ENCODE measurements around the gene B3GNT8. TPM values are rescaled to one million over a fixed set of nuclear protein-coding genes. Genes with fewer than 3 reads are reported as not detected.

The B3GNT8 gene
- total and polyA plus RNA-seq, 2 experiments from 2014 or later = 2.3 to 5.0 TPM

DNA sequence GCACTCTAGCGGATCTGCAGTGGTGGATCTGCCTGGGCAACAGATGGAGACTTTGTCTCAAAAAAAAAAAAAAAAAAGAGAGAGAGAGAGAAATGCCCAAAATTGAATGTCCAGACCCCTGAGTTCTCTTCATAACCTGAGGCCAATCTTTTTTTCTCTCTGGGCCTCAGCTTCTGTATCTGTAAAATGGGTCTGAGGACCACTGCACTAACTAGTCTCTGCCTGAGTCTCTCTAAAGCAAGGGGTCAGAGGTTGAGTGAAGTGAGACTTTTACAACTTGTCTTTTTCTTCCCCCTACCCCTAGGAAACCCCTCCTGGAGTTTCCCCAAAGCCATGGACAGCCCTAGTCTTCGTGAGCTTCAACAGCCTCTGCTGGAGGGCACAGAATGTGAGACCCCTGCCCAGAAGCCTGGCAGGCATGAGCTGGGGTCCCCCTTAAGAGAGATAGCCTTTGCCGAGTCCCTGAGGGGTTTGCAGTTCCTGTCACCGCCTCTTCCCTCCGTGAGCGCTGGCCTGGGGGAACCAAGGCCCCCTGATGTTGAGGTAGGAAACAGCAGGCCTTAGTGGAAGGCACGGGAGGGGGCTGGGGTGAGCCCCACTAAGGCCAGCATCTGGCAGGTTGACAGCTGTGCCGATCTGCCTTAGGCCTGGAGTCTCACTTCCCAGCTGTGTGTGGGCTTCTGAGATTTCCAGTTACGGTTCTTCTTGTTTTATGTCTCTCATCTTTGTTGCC lies 49.0 kb downstream of the B3GNT8 start:
- Histone ChIP-seq H3K9ac (no peak overlapping the region), H3K9me3 (ENCODE audit: low read depth) (no peaks in the 10 kb centered on the region), H3K27me3 (replicated peaks; ENCODE audit: insufficient read depth) (no peaks in the 10 kb centered on the region), H3K79me2 (ENCODE audit: insufficient read depth) (peaks cover 7% of the 10 kb centered on the region), H2AFZ (no peak overlapping the region), H3K4me2 (ENCODE audit: unreplicated experiment) (no peak overlapping the region), H3K9me2 (ENCODE audit: insufficient read depth) (no peaks in the 10 kb centered on the region), H3K4me3 (no peak overlapping the region), H4K20me1 (ENCODE audit: insufficient read depth) (no peaks in the 10 kb centered on the region), H3K36me3 (ENCODE audit: low read depth) (no peaks in the 10 kb centered on the region), H3F3A (ENCODE audit: insufficient read depth) (peaks cover 9% of the 10 kb centered on the region; the same call in 1 of the 2 replicates), H3K27ac (no peak overlapping the region), H3K4me1 (ENCODE audit: insufficient read depth) (peaks cover 16% of the 10 kb centered on the region)
- TF ChIP-seq EZH2phosphoT487 (IDR thresholded peaks at IDR 0.05; ENCODE audit: insufficient read depth, low read depth) = no peak
- no peak for TF ChIP-seq EZH2 (IDR thresholded peaks at IDR 0.05; ENCODE audit: insufficient read depth, poor library complexity, severe bottlenecking)
- 79 to 80% methylated on average over 9 of the region's 9 CpGs for WGBS, 2 experiments (ENCODE audit: low coverage in 1 of 2, low lambda C conversion rate in 2 of 2, missing lambda C conversion rate in 2 of 2)
- no peak for DNase-seq
- in situ Hi-C loops (cut with MboI) = no loop called here

DNA sequence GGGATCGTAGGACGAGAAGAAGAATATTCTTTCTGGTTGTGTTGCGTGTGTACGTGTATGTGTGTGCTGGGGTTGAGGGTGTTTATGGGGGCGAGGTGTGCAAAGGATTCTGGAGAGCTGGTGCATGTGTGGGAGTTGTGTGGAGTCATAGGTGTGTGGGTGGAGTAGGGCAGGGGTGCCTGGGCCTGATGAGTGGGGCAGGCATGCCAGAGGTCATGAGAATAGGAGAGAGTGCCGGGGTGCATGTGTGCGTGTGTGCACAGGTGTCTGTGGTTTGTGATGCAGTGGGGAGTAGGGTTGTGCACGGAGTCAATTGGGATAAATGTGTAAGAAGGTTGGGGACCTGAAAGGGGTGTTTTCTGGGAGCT lies 50.2 kb downstream of the B3GNT8 start:
- Histone ChIP-seq H3K4me2 (ENCODE audit: unreplicated experiment) (peak overlapping the region; percentile 98), H3K9me2 (ENCODE audit: insufficient read depth) (no peaks in the 10 kb centered on the region)
- in situ Hi-C loops (cut with MboI) = no loop called here

DNA sequence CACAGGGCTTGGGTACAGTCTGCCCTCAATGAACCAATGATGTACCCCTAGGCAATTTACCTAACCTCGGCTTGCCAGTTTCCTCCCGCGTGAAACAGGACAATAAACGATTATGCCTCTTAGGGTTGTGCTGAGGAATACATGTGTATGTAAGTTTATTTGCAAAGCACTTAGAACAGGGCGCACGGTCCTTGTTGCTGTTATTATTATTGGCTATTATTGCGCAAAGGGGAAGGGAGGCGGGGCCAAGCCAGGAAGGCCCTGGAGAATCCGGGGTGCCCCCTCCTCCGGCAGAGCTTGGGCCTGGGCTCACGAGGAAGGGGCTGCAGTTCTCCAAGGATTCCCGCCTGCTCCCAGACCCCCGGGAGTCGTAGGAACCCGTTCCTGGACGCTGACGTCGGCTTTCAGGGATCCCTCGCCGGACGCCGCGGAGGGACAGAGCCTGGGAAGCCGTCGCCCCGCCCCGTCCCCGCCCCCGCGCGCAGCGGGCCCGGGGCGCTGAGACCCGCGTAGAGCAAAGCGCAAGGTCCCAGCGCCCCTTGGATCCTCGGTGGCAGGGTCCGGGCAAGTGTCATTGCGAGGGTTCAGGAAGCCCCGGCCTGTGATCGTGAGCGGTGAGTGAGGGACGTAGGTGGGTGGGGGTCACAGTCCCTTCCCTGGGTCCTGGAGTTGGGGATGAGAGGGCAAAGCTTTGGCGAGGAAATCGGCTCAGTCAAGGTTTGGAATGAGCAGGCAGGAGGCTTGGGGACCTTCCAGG lies 50.8 kb downstream of the B3GNT8 start, which contains the start of gene TMEM91:
Gene TMEM91, plus strand, starts transcription at position 293 of the 757 bp plus-strand sequence. CDS start 1,777 bp downstream, outside the sequence.
- Histone ChIP-seq H3K4me1 (ENCODE audit: insufficient read depth) (peaks cover 16% of the 10 kb centered on the region), H3K9ac (peak within 1 kb of the TSS; percentile 84), H3K4me2 (ENCODE audit: unreplicated experiment) (peak within 1 kb of the TSS; percentile 98), H3K4me3 (peak within 1 kb of the TSS; percentile 94), H3K9me2 (ENCODE audit: insufficient read depth) (no peaks in the 10 kb centered on the region), H3K27ac (no peak within 1 kb of the TSS), H3K9me3 (ENCODE audit: low read depth) (no peaks in the 10 kb centered on the region), H3K79me2 (ENCODE audit: insufficient read depth) (peaks cover 15% of the 10 kb centered on the region), H3K36me3 (ENCODE audit: low read depth) (no peaks in the 10 kb centered on the region), H3K27me3 (replicated peaks; ENCODE audit: insufficient read depth) (no peaks in the 10 kb centered on the region), H4K20me1 (ENCODE audit: insufficient read depth) (no peaks in the 10 kb centered on the region), H3F3A (ENCODE audit: insufficient read depth) (peaks cover 9% of the 10 kb centered on the region; the same call in 1 of the 2 replicates), H2AFZ (peak within 1 kb of the TSS; percentile 89)
- DNase-seq = peak; percentile 63
- in situ Hi-C loops (cut with MboI) = no loop called here
- TF ChIP-seq EZH2 (IDR thresholded peaks at IDR 0.05; ENCODE audit: insufficient read depth, poor library complexity, severe bottlenecking) (no peak), EZH2phosphoT487 (IDR thresholded peaks at IDR 0.05; ENCODE audit: insufficient read depth, low read depth) (no peak)
- WGBS, 2 experiments (ENCODE audit: low coverage in 1 of 2, low lambda C conversion rate in 2 of 2, missing lambda C conversion rate in 2 of 2) = 1 to 2% methylated on average over 32 to 44 of the region's 47 CpGs

More for the DNA sequence above, 50.2 kb downstream of the B3GNT8 start:
- TF ChIP-seq EZH2 (IDR thresholded peaks at IDR 0.05; ENCODE audit: insufficient read depth, poor library complexity, severe bottlenecking) (no peak), EZH2phosphoT487 (IDR thresholded peaks at IDR 0.05; ENCODE audit: insufficient read depth, low read depth) (no peak)
- 59 to 60% methylated on average over 8 of the region's 8 CpGs for WGBS, 2 experiments (ENCODE audit: low coverage in 1 of 2, low lambda C conversion rate in 2 of 2, missing lambda C conversion rate in 2 of 2)
- Histone ChIP-seq H3K36me3 (ENCODE audit: low read depth) (no peaks in the 10 kb centered on the region), H3K9me3 (ENCODE audit: low read depth) (no peaks in the 10 kb centered on the region), H3K27ac (no peak overlapping the region), H3K79me2 (ENCODE audit: insufficient read depth) (peaks cover 15% of the 10 kb centered on the region), H4K20me1 (ENCODE audit: insufficient read depth) (no peaks in the 10 kb centered on the region), H3K4me1 (ENCODE audit: insufficient read depth) (peaks cover 16% of the 10 kb centered on the region), H3K9ac (peak overlapping the region; percentile 84), H3K4me3 (peak overlapping the region; percentile 94), H2AFZ (peak overlapping the region; percentile 89), H3F3A (ENCODE audit: insufficient read depth) (peaks cover 9% of the 10 kb centered on the region; the same call in 1 of the 2 replicates), H3K27me3 (replicated peaks; ENCODE audit: insufficient read depth) (no peaks in the 10 kb centered on the region)
- peak; percentile 29 for DNase-seq

Small RNA genes within 50 kb of the gene (small RNA-seq; reads per million reads assigned to genes)
- gene RF00017 (ENCODE audit: low read depth, low replicate concordance) = not detected

Other genes starting within 250 kb of the B3GNT8 start
- 0.13 TPM in 1 of 2 replicates, not detected in the other for gene CYP2S1, start 234.2 kb downstream of the B3GNT8 start, total RNA-seq (2014; rRNA removed; shearing (Covaris generic))
- not detected in 2 replicates for gene CYP2S1, start 234.2 kb downstream of the B3GNT8 start, polyA plus RNA-seq (2016; fragmentation: Nextera tagmentation; extraction: Ambion mirVana)
- gene AXL, start 208.2 kb downstream of the B3GNT8 start, total RNA-seq (2014; rRNA removed; shearing (Covaris generic)) = 401 and 421 TPM in 2 replicates
- 340 and 348 TPM in 2 replicates for gene AXL, start 208.2 kb downstream of the B3GNT8 start, polyA plus RNA-seq (2016; fragmentation: Nextera tagmentation; extraction: Ambion mirVana)
- 107 and 111 TPM in 2 replicates for gene HNRNPUL1, start 163.0 kb downstream of the B3GNT8 start, total RNA-seq (2014; rRNA removed; shearing (Covaris generic))
- gene HNRNPUL1, start 163.0 kb downstream of the B3GNT8 start, polyA plus RNA-seq (2016; fragmentation: Nextera tagmentation; extraction: Ambion mirVana) = 105 and 112 TPM in 2 replicates
- gene CCDC97, start 117.2 kb downstream of the B3GNT8 start, total RNA-seq (2014; rRNA removed; shearing (Covaris generic)) = 5.2 and 5.9 TPM in 2 replicates
- 11.4 and 12.3 TPM in 2 replicates for gene CCDC97, start 117.2 kb downstream of the B3GNT8 start, polyA plus RNA-seq (2016; fragmentation: Nextera tagmentation; extraction: Ambion mirVana)
- gene TGFB1, start 73.5 kb downstream of the B3GNT8 start, total RNA-seq (2014; rRNA removed; shearing (Covaris generic)) = 21.4 and 23.5 TPM in 2 replicates
- 12.4 and 13.9 TPM in 2 replicates for gene TGFB1, start 73.5 kb downstream of the B3GNT8 start, polyA plus RNA-seq (2016; fragmentation: Nextera tagmentation; extraction: Ambion mirVana)
- gene B9D2, start 63.2 kb downstream of the B3GNT8 start, total RNA-seq (2014; rRNA removed; shearing (Covaris generic)) = 8.1 and 9.6 TPM in 2 replicates
- 13.2 and 13.8 TPM in 2 replicates for gene B9D2, start 63.2 kb downstream of the B3GNT8 start, polyA plus RNA-seq (2016; fragmentation: Nextera tagmentation; extraction: Ambion mirVana)
- gene TMEM91, start 50.8 kb downstream of the B3GNT8 start, total RNA-seq (2014; rRNA removed; shearing (Covaris generic)) = 3.9 and 5.3 TPM in 2 replicates
- gene TMEM91, start 50.8 kb downstream of the B3GNT8 start, polyA plus RNA-seq (2016; fragmentation: Nextera tagmentation; extraction: Ambion mirVana) = 6.6 and 7.8 TPM in 2 replicates
- gene EXOSC5, start 30.0 kb downstream of the B3GNT8 start, total RNA-seq (2014; rRNA removed; shearing (Covaris generic)) = 20.7 and 21.4 TPM in 2 replicates
- 26.4 and 29.4 TPM in 2 replicates for gene EXOSC5, start 30.0 kb downstream of the B3GNT8 start, polyA plus RNA-seq (2016; fragmentation: Nextera tagmentation; extraction: Ambion mirVana)
- 26.8 and 51.0 TPM in 2 replicates for gene BCKDHA, start 29.6 kb downstream of the B3GNT8 start, total RNA-seq (2014; rRNA removed; shearing (Covaris generic))
- 29.4 and 32.0 TPM in 2 replicates for gene BCKDHA, start 29.6 kb downstream of the B3GNT8 start, polyA plus RNA-seq (2016; fragmentation: Nextera tagmentation; extraction: Ambion mirVana)
- 52.9 and 72.8 TPM in 2 replicates for gene DMAC2, start 12.5 kb upstream of the B3GNT8 start, total RNA-seq (2014; rRNA removed; shearing (Covaris generic))
- 49.2 and 50.6 TPM in 2 replicates for gene DMAC2, start 12.5 kb upstream of the B3GNT8 start, polyA plus RNA-seq (2016; fragmentation: Nextera tagmentation; extraction: Ambion mirVana)
- gene ERICH4, start 15.8 kb upstream of the B3GNT8 start, total RNA-seq (2014; rRNA removed; shearing (Covaris generic)) = not detected in 2 replicates
- not detected in 2 replicates for gene ERICH4, start 15.8 kb upstream of the B3GNT8 start, polyA plus RNA-seq (2016; fragmentation: Nextera tagmentation; extraction: Ambion mirVana)
- not detected in 2 replicates for gene CEACAM21, start 148.8 kb upstream of the B3GNT8 start, total RNA-seq (2014; rRNA removed; shearing (Covaris generic))
- gene CEACAM21, start 148.8 kb upstream of the B3GNT8 start, polyA plus RNA-seq (2016; fragmentation: Nextera tagmentation; extraction: Ambion mirVana) = not detected in 2 replicates
- not detected in 2 replicates for gene CEACAM4, start 199.7 kb upstream of the B3GNT8 start, total RNA-seq (2014; rRNA removed; shearing (Covaris generic))
- not detected in 2 replicates for gene CEACAM4, start 199.7 kb upstream of the B3GNT8 start, polyA plus RNA-seq (2016; fragmentation: Nextera tagmentation; extraction: Ambion mirVana)